H9 (cell line): ENCODE measurements around the gene FBN1. TPM values are rescaled to one million over a fixed set of nuclear protein-coding genes. Genes with fewer than 3 reads are reported as not detected.

ENCODE experiments used
- DNase-seq: peaks from one replicate; pipeline ENCODE4 v3.0.0-alpha.2; 2017
- H2AFZ ChIP-seq: one replicate; pipeline ENCODE4 v1.6.1; 2013; ENCODE audit warnings: mild to moderate bottlenecking, low read length, control low read depth, moderate library complexity
- H2AK5ac ChIP-seq: 2 replicates; pipeline ENCODE4 v1.6.1; 2013; ENCODE audit warnings: low read length, control low read depth, mixed read lengths; ENCODE audit not compliant: insufficient read length
- H2BK120ac ChIP-seq: one replicate; pipeline ENCODE4 v1.6.1; 2013; ENCODE audit warnings: low read depth, mild to moderate bottlenecking, low read length, control low read depth, inconsistent platforms; ENCODE audit not compliant: poor library complexity, severe bottlenecking
- H2BK12ac ChIP-seq: 2 replicates; pipeline ENCODE4 v1.6.1; 2013; ENCODE audit warnings: low read length, control low read depth, mixed read lengths, low read depth; ENCODE audit not compliant: insufficient read length
- H2BK15ac ChIP-seq: 2 replicates; pipeline ENCODE4 v1.6.1; 2013; ENCODE audit warnings: low read depth, low read length, control low read depth
- H2BK20ac ChIP-seq: one replicate; pipeline ENCODE4 v1.6.1; 2013; ENCODE audit warnings: low read depth, mild to moderate bottlenecking, low read length, control low read depth, inconsistent platforms; ENCODE audit not compliant: poor library complexity, severe bottlenecking
- H2BK5ac ChIP-seq: 2 replicates; pipeline ENCODE4 v1.6.1; 2013; ENCODE audit warnings: low read length, control low read depth, mixed read lengths; ENCODE audit not compliant: insufficient read length
- H3K14ac ChIP-seq: 2 replicates; pipeline ENCODE4 v1.6.1; 2013; ENCODE audit warnings: low read length, control low read depth; ENCODE audit not compliant: insufficient read depth
- H3K18ac ChIP-seq: 2 replicates; pipeline ENCODE4 v1.6.1; 2013; ENCODE audit warnings: low read depth, mild to moderate bottlenecking, mixed read lengths, low read length, control low read depth; ENCODE audit not compliant: insufficient read length
- H3K23ac ChIP-seq: 2 replicates; pipeline ENCODE4 v1.6.1; 2013; ENCODE audit warnings: low read length, control low read depth, mixed read lengths, low read depth; ENCODE audit not compliant: insufficient read length
- H3K23me2 ChIP-seq: 2 replicates; pipeline ENCODE4 v1.6.1; 2013; ENCODE audit warnings: low read depth, mild to moderate bottlenecking, mixed read lengths, low read length, control low read depth; ENCODE audit not compliant: insufficient read length, poor library complexity, severe bottlenecking
- H3K27ac ChIP-seq: 2 replicates; pipeline ENCODE4 v1.5.1; 2013; ENCODE audit warnings: low read length, control low read depth, mixed read lengths, low read depth; ENCODE audit not compliant: insufficient read length
- H3K27me3 ChIP-seq: 2 replicates; pipeline ENCODE4 v1.6.1; 2013; ENCODE audit warnings: low read length, control low read depth, inconsistent platforms; ENCODE audit not compliant: insufficient read depth
- H3K4ac ChIP-seq: 2 replicates; pipeline ENCODE4 v1.6.1; 2013; ENCODE audit warnings: low read depth, mild to moderate bottlenecking, control low read depth, inconsistent platforms, low read length, moderate library complexity
- H3K4me1 ChIP-seq: 2 replicates; pipeline ENCODE4 v1.6.1; 2013; ENCODE audit warnings: low read length, control low read depth, inconsistent platforms; ENCODE audit not compliant: insufficient read depth
- H3K4me2 ChIP-seq: 2 replicates; pipeline ENCODE4 v1.6.1; 2013; ENCODE audit warnings: low read length, control low read depth, mixed read lengths; ENCODE audit not compliant: insufficient read length, insufficient read depth
- H3K56ac ChIP-seq: 2 replicates; pipeline ENCODE4 v1.6.1; 2013; ENCODE audit warnings: low read depth, mild to moderate bottlenecking, mixed read lengths, low read length, control low read depth; ENCODE audit not compliant: insufficient read length
- H3K79me1 ChIP-seq: 2 replicates; pipeline ENCODE4 v1.6.1; 2013; ENCODE audit warnings: low read depth, mild to moderate bottlenecking, moderate library complexity, low read length, control low read depth, inconsistent platforms; ENCODE audit not compliant: insufficient read depth, poor library complexity, severe bottlenecking
- H3K79me2 ChIP-seq: 2 replicates; pipeline ENCODE4 v1.6.1; 2013; ENCODE audit warnings: low read length, control low read depth, inconsistent platforms; ENCODE audit not compliant: insufficient read depth
- H3K9ac ChIP-seq: 2 replicates; pipeline ENCODE4 v1.6.1; 2013; ENCODE audit warnings: low read length, control low read depth, mixed read lengths; ENCODE audit not compliant: insufficient read length; ENCODE audit errors: extremely low read depth
- H3K9me3 ChIP-seq: one replicate; pipeline ENCODE4 v1.6.1; 2013; ENCODE audit warnings: low read depth, low read length, inconsistent platforms; ENCODE audit not compliant: control insufficient read depth
- H3T11ph ChIP-seq: one replicate; pipeline ENCODE4 v1.6.1; 2013; ENCODE audit warnings: mild to moderate bottlenecking, low read length, control low read depth, inconsistent platforms
- H4K20me1 ChIP-seq: one replicate; pipeline ENCODE4 v1.6.1; 2013; ENCODE audit not compliant: control insufficient read depth, insufficient read length, insufficient read depth
- H4K5ac ChIP-seq: 2 replicates; pipeline ENCODE4 v1.6.1; 2013; ENCODE audit warnings: low read depth, mild to moderate bottlenecking, mixed read lengths, low read length, control low read depth; ENCODE audit not compliant: insufficient read length
- H4K8ac ChIP-seq: replicated peaks from 2 replicates; pipeline ENCODE4 v1.6.1; 2013; ENCODE audit warnings: low read length, control low read depth, mixed read lengths, low read depth; ENCODE audit not compliant: insufficient read length
- H4K91ac ChIP-seq: 2 replicates; pipeline ENCODE4 v1.6.1; 2013; ENCODE audit warnings: low read depth, mild to moderate bottlenecking, moderate library complexity, mixed read lengths, low read length, control low read depth; ENCODE audit not compliant: insufficient read length
- H3K27ac Mint-ChIP-seq, 3 experiments: 2 replicates in 2 of 3; 3 replicates in 1 of 3; pipeline ENCODE4 v1.8.0; 2020 to 2021; ENCODE audit warnings: mixed read lengths in 3 of 3, mild to moderate bottlenecking in 1 of 3, moderate library complexity in 1 of 3
- H3K27me3 Mint-ChIP-seq: 2 replicates; pipeline ENCODE4 v1.8.0; 2021; ENCODE audit warnings: low read depth, mild to moderate bottlenecking, moderate library complexity, mixed read lengths
- H3K36me3 Mint-ChIP-seq, 3 experiments: 2 replicates in 2 of 3; 3 replicates in 1 of 3; pipeline ENCODE4 v1.8.0; 2020 to 2021; ENCODE audit warnings: low read depth in 3 of 3, mixed read lengths in 3 of 3; ENCODE audit not compliant: insufficient read depth in 1 of 3
- H3K4me1 Mint-ChIP-seq, 2 experiments: 2 replicates each; pipeline ENCODE4 v1.8.0; 2020; ENCODE audit warnings: mixed read lengths in 2 of 2
- H3K4me3 Mint-ChIP-seq, 2 experiments: 2 replicates in 1 of 2; 3 replicates in 1 of 2; pipeline ENCODE4 v1.8.0; 2020 to 2021; ENCODE audit warnings: mild to moderate bottlenecking in 2 of 2, mixed read lengths in 2 of 2, moderate library complexity in 1 of 2
- H3K9me3 Mint-ChIP-seq, 2 experiments: 2 replicates in 1 of 2; 3 replicates in 1 of 2; pipeline ENCODE4 v1.8.0; 2020; ENCODE audit warnings: mild to moderate bottlenecking in 2 of 2, mixed read lengths in 2 of 2, moderate library complexity in 1 of 2
- CTCF ChIP-seq: fragments of 200-600 bp; sonication (generic); conservative IDR thresholded peaks from 3 replicates; pipeline ENCODE4 v1.8.0; 2021; ENCODE audit warnings: antibody characterized with exemption, mild to moderate bottlenecking
- WGBS: extraction: QIAGEN DNeasy Blood & Tissue Kit; methylation state at CpG from one replicate; pipeline ENCODE4 v1.1.7; 2013; ENCODE audit warnings: missing lambda C conversion rate, low lambda C conversion rate, mixed read lengths; ENCODE audit not compliant: insufficient read length; ENCODE audit errors: extremely low coverage; 5-methylcytosine and 5-hydroxymethylcytosine counted together
- total RNA-seq: library from RNA; stranded (reverse); gene quantifications from 2 replicates; pipeline ENCODE4 v1.2.1, GENCODE V29; 2021

Gene FBN1
- total RNA-seq, 1 experiment from 2014 or later: 3.6 TPM

GRCh38 chr15:48498828-48499227 lies 146.7 kb downstream of the FBN1 start:
- no peak overlapping the region for H2BK120ac ChIP-seq
- H3K4me3 Mint-ChIP-seq: no peak overlapping the region
- no peak overlapping the region for H4K8ac ChIP-seq
- no peak overlapping the region for H3K56ac ChIP-seq
- no peak overlapping the region for H2BK20ac ChIP-seq
- no peak overlapping the region for H2BK5ac ChIP-seq
- no peak overlapping the region for H4K5ac ChIP-seq
- no peak overlapping the region for H3K23ac ChIP-seq
- H3T11ph ChIP-seq: no peak overlapping the region
- no peak overlapping the region for H2AFZ ChIP-seq
- H3K27ac ChIP-seq: no peak overlapping the region
- H2BK15ac ChIP-seq: no peak overlapping the region
- no peaks in the 10 kb centered on the region for H3K9me3 Mint-ChIP-seq
- no peak overlapping the region for H3K4ac ChIP-seq
- no peaks in the 10 kb centered on the region for H3K9me3 ChIP-seq
- H3K27ac Mint-ChIP-seq: no peak overlapping the region
- no peaks in the 10 kb centered on the region for H3K4me1 ChIP-seq
- H4K20me1 ChIP-seq: no peaks in the 10 kb centered on the region
- no peak overlapping the region for H2AK5ac ChIP-seq
- no peak overlapping the region for H2BK12ac ChIP-seq
- H3K36me3 Mint-ChIP-seq: no peaks in the 10 kb centered on the region
- H3K4me1 Mint-ChIP-seq: no peaks in the 10 kb centered on the region; a peak in 1 of 4 replicates
- no peak for DNase-seq
- H3K14ac ChIP-seq: no peak overlapping the region
- H3K79me2 ChIP-seq: no peaks in the 10 kb centered on the region
- no peaks in the 10 kb centered on the region for H3K27me3 Mint-ChIP-seq
- no peaks in the 10 kb centered on the region for H3K23me2 ChIP-seq
- H3K18ac ChIP-seq: no peak overlapping the region
- no peak for TF ChIP-seq CTCF
- no peaks in the 10 kb centered on the region for H3K27me3 ChIP-seq
- no peak overlapping the region for H3K9ac ChIP-seq
- no peaks in the 10 kb centered on the region for H3K79me1 ChIP-seq
- no peak overlapping the region for H4K91ac ChIP-seq
- no peak overlapping the region for H3K4me2 ChIP-seq
- WGBS: no CpG with 5 or more reads among the region's 3 CpGs
